ENCODE measurements around the gene PSORS1C1.
"Not testable (repeated sequence)": the region's sequence is repeated elsewhere in the genome, so short reads cannot be mapped to it uniquely, and the experiment has no call there.

Gene PSORS1C1, protein sequence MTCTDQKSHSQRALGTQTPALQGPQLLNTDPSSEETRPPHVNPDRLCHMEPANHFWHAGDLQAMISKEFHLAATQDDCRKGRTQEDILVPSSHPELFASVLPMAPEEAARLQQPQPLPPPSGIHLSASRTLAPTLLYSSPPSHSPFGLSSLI

DNA sequence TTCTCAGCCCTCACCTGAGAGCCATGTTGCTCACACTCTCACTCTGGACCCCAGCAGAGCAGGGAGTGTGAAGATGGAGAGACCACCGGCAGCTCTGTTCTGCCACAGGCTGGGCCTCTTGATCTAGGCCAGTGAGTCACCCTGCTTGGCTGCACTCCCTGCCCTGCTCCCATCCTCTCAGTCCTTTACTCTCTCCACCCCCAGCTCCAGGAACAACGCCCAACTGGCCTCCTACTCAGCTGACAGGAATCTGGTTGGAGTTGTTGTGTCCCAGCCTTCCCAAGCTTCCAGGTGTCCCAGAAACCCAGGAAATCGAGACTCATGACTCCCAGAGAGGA, at the start of gene PSORS1C1:
Gene PSORS1C1, plus strand, starts transcription at position 260 of the 338 bp plus-strand sequence. CDS start 14,833 bp downstream, outside the sequence.
- DNase-seq = no peak

DNA sequence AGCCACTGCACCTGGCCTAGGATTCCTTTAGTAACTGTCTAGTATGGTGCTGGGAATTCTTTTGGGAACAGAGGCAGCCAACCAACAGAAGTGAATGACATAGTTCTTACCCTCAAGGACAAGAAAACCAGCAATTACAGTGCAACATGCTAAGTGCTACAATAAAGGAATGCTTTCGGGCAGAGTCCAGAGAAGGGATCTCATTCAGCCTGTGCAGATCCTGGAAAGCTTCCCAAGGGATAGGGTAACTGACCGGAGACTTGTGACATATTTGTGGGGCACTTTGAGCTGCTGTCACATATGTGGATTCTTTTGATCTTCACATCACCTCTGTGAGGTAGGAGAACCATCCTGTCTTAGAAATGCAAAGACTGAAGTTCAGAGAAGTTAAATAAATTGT, 49.0 kb upstream of the PSORS1C1 start:
- no peak for DNase-seq

DNA sequence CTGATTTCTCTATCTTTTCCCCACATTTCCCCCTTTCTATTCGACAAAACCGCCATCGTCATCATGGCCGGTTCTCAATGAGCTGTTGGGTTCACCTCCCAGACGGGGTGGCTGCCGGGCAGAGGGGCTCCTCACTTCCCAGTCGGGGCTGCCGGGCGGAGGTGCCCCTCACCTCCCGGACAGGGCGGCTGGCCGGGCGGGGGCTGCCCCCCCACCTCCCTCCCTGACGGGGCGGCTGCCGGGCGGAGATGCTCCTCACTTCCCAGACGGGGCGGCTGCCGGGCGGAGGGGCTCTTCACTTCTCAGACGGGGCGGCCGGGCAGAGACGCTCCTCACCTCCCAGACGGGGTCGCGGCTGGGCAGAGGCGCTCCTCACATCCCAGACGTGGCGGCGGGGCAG, 47.6 kb upstream of the PSORS1C1 start:
- DNase-seq = not testable (repeated sequence)

DNA sequence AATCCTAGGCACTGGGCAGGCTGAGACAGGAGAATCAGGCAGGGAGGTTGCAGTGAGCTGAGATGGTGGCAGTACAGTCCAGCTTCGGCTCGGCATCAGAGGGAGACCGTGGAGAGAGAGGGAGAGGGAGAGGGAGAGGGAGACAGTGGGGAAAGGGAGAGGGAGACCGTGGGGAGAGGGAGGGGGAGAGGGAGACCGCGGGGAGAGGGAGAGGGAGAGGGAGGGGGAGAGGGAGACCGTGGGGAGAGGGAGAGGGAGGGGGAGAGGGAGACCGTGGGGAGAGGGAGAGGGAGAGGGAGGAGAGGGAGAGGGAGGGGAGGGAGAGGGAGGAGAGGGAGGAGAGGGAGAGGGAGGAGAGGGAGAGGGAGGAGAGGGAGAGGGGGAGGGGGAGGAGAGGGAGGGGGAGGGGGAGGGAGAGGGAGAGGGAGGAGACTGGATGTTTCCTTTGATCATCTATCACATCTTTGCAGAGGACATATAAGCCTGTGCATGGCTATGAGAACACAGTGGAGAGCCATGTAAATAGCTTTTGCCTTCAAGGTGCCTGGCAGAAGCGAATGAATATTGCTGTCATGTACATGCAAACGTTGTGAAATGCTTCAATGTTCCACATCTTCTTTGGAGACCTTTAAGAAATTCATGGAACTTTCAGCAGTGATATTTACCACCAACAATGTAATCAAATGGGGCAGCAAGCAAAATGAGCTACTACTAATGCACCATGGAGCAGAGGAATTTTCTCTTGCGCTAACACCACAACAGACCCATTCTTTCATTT, 46.5 kb upstream of the PSORS1C1 start:
- not testable (repeated sequence) for DNase-seq

DNA sequence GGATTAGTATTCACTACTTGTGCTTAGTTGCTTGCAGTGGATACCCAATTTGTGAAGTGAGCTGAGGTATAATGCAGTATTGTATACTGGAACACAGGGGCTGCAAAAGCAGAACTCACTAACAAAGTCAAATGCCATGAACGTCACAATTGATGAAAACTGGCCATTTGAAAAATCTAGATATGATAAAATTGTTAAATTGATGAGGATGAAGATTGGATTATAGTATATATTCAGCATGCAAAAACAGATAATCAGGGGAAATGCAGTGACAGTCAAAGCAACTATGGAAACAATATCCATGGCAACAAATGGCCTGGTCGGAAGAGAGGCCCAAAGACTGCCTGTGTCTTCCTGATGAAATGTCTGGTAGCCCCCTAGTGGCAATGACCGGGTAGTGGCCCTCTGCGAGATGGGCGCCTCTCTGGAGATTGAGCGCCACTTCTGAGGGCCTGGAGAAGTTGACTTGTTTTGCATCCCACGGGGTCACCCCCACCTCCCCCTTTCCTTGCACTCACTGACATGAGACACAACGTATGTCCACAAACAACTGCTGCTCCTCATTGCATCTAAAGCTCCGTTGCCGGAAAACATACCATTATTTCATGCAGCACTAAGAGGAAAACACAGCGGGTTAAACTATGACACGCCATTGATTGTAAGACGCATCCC, 45.8 kb upstream of the PSORS1C1 start:
- DNase-seq = peak; percentile 66

DNA sequence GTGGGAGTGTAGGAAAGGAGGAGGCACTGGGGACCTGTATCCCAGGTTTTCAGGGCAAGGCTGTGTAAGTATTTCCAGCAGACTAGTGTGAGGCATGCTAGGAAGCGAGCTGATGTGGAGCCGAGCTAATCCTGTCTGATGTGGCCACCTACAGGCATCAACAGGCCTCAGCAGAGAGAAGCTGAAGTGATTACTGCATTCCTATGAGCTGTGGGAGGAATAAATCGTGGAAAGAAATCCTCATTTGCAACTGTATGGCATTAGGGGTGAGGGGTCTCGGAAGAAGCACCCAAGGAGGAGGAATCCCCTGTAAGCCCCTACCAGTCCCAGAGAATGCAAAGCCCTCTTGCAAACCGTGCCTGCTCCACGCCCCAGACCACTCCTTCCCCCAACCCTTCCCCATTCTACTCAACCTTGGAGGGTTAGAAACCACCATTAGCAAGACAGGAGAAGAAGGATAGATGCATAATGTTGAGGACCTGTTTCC, 43.8 kb upstream of the PSORS1C1 start:
- no peak for DNase-seq

DNA sequence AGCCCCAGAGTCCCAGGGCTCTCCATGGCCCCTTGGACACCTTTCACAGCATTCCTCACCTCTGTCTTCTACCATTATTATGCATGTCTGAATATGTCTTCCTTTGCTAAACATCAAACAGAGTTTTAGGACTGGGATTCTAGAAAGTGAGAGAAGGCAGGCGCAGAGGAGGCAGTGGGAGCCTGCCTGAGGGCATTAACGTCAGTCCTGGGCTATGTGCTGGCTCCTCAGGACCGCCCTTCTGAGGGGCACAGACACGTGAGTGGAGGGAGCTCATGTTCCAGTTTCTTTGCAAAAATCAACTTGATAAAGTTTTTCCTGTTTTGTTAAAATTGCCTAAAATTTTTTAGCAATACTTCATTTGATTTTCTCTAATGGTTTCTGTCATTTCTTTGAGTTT, 40.2 kb upstream of the PSORS1C1 start:
- no peak for DNase-seq

DNA sequence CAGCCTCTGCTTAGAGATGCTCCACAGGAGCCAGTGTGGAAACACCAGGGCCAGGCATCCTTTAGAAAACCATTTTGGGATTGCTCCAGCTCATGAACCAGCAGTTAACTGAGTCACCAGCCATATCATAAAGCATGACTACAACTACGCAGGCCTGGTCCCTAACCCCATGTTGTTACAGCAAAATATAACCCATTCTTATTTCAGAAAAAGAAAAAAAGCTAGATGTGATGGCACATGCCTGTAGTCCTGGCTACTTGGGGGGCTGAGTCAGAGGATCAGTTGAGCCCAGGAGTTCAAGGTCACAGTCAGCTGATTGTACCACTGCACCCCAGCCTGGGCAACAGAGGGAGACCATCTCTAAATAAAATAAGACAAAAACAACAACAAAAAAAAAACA, 39.1 kb upstream of the PSORS1C1 start:
- no peak for DNase-seq

DNA sequence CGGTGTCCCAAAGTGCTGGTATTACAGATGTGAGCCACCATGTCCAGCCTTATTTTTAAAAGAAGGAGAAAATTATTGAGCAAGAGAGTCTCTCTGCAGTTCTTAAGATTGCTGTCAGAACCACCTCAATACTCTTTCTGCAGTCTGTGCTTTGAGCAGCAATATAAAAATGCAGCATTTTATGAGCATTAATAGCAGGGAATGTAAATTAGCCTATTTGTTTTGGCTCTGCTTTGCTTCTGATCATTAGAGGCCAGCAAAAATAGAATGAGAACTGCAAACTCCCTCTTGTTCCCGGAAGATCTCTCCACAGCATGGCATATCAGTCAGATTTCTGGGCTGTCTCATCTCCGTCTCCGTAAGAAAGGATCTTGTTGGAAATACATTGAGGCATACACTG, 38.0 kb upstream of the PSORS1C1 start:
- no peak for DNase-seq

DNA sequence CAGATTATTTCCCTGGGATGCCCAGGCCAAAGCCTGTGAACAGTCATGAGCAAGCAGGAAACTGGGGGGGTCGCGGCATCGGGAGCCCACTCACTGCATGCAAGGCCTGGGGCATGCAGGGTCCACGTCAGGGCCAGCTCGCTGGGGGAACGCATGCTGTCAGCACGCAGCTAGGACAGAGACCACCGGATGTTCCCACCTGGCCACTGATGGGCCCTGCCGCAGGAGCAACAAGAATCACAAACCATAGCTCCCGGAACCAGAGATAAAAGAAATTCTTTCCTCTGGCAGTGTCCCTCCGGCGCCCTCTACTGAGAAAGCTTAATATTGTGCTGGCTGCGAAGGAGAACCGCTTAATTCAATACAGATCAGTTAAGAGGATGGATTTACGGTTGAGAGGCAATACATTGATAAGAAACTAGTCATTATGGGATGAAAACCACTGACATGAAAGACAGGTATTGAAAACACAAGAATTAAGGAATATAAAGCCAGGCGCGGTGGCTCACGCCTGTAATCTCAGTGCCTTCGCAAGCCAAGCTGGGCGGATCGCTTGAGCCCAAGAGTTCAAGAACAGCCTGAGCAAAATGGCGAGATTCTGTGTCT, 34.8 kb upstream of the PSORS1C1 start:
- DNase-seq = peak; percentile 66

DNA sequence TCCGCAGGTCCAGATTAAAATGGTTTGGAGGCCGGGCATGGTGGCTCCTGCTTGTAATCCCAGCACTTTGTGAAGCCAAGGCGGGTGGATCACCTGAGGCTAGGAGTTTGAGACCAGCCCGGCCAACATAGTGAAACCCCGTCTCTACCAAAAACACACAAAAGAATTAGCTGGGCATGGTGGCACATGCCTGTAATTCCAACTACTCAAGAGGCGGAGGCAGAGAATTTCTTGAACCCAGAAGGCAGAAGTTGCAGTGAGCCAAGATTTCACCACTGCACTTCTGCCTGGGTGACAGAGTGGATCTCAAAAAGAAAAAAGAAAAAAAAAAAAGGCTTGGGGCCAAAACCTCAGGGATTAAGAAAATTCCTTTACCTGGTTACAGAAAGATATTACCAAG, 32.7 kb upstream of the PSORS1C1 start:
- DNase-seq = no peak

DNA sequence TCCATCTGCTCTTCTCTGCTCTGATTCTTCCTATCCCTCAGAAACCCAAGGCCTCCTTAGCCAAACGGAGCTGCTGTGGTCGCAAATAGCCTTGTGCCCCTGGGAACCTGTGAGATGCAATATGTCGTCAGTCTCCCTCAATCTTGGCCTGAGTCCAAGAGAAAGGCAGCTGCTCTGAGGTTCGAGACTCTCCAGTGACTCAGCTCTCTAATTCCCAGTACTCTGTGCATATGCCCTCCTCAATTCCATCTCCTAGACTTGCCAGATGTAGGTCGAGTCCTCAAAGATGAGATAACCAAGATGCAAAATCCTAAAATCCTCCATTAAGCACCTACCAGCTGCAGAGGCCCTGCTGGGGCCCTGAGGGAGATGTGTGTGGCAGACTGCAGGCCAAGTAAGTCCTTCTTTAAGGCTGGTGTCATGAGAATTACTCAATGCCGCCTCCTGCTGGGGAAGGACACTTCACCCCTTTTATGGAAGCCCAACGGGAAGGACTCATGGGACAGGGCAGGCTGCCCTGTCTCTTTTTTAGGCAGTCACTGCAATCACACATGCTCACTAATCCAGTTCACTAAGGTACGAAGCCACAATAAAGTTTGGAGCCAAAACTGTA, 30.8 kb upstream of the PSORS1C1 start:
- peak; percentile 45 for DNase-seq

DNA sequence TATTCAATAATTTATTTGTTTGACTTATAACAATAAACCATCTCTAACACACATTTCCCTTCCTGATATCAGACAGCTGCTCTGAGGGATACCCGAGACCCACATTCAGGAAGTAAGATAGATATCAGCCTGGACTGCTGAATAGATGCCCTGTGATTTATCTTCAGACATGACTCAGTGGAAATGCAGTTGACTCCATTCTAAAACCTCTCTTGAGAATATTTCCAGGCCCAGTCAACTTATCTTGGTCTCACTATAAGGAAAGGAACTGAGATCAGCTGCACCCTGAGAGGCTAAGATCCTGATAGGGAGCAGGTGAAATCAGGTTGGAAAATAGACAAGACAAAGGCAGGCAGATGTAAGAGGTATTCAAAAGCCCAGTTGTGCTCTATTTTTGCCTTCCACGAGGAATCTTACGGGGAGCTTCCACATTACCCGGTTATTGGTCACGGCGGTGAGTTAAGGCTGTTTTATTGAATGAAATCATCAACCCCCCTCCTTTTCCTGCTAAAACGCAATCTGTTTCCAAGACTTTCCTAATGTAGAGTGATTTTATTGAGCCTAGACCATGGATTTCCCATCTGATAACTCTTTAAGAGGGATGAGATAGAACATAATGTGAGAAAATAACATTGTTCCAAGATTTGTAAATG, 27.7 kb upstream of the PSORS1C1 start:
- DNase-seq = no peak

DNA sequence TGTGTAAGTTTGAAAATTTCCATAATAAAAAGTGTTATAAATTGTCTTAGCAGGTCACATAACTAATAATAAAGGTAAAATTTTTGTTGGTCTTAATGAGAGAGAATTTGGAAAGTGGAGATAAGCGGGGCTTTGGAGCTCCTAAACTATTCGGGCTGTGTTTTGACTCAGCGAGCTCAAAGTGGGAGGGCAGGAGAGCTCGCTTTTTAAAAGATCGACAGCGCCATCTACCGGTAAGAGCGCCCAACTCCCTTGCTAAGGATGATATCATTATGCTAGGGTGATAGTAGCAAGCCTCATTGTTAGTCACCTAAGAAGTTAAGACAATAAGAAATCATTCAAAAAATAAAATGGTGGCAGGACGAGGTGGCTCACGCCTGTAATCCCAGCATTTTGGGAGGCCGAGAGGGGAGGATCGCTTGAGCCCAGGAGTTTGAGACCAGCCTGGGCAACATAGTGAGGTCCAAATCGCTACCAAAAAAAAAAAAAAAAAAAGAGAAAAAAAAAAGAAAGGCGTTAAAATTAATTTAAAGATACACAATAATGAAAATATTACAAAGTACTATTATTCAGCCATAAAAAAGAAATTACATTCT, 27.0 kb upstream of the PSORS1C1 start:
- DNase-seq = peak; percentile 90

DNA sequence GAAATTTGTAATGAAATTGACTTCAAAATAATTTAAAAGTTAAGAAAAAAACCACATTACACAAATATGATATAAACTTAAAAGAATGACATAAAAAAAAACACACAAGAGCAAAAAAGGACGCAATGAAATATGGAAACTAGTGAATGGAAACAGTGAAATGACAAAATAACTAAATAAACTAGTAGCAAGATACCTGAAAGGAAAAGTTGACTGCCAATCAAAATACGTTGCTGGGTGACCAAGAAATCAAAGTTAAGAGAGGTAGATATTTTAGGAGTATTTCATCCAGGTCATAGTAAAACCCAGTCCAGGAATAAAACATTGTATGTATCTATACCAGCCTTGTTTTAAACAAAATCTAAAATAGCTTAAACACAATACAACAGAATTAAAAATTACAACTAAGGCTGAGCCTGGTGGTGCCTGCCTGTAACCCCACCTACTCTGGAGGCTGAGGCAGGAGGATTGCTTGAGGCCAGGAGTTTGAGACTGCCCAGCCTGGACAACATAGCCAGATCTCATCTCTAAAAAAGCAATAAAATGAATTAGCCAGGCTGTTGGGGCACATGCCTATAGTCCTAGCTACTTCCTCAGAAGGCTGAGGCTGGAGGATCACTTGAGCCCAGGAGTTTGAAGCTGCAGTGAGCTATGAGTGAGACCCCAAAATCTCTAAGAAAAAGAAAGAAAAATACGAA, 24.2 kb upstream of the PSORS1C1 start:
- DNase-seq = no peak

DNA sequence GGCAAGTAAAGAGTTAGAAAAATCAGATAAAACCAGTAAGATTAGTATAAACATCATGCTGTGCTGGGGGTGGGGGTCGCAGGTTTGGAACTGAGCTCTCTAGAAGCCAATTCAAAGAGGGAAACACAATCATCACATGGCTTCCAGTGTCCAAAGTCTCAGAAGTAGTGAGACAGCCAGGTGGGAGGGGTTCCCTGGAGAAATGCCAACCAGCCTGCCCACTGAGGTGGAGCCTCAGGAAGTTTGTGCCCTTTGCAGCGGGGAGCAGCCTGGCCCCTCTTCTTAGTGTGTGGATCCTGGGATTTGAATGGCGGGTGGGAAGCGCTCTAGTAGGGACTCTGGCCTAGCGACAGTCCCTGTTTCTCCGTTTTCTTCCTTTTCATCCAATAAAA, 23.6 kb upstream of the PSORS1C1 start:
- DNase-seq = no peak

DNA sequence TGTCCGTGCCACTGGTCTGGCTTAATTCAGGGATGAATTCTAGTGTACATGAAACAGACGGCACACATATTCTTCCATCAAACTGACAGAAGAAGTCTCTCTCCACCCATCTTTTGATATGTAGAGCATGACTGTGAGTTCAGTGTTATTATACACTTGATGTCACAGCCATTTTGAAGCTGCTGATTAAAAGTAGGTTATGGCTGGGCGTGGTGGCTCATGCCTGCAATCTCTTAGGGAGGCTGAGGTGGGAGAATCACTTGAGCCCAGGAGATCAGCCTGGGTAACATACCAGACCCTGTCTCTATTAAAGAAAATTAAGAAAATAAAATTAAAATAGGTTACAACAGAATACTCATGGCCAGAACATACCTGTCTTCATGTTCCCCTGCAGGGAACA, 22.9 kb upstream of the PSORS1C1 start:
- DNase-seq = no peak

DNA sequence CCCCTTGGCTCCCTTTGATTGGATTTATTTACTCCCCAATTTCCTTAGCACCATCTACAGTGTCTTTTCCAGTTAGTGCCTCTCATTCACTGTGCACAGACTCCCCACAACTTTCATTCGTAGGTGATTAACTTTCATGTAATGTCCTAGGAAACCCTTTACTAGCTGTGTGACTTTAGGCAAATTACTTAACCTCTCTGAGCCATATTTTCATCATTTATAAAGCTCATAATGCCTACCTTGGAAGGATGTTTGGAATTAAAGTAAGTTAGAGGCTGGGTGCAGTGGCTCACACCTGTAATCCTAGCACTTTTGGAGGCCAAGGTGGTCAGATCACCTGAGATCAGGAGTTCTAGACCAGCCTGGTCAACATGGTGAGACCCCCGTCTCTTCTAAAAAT, 22.4 kb upstream of the PSORS1C1 start:
- DNase-seq = no peak

DNA sequence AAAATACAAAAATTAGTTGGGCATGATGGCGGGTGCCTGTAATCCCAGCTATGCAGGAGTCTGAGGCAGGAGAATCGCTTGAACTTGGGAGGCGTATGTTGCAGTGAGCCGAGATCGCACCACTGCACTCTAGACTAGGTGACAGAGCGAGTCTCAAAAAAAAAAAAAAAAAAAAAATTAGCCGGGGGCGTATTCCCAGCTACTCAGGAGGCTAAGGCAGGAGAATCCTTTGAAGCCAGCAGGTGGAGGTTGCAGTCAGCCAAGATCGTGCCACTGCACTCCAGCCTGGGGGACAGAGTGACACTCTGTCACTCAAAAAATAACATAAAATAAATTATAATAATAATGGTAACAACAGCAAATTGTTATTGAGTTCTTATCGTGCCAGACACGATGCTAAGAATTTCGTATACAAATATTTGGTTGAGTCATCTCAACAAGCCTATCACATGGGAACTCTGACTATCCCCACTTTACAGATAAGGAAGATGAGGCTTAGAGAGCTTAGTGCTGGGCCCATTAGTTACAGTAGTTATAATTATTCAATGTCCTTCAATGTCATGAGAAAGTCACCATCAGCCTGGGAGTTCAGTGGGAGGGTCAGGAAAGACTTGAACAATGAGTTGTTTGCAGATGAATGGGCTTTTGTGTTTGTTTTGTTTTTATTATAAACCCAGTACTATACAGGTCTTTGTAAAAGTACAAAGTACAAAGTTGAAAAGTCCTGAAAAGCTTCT, 21.7 kb upstream of the PSORS1C1 start:
- no peak for DNase-seq

DNA sequence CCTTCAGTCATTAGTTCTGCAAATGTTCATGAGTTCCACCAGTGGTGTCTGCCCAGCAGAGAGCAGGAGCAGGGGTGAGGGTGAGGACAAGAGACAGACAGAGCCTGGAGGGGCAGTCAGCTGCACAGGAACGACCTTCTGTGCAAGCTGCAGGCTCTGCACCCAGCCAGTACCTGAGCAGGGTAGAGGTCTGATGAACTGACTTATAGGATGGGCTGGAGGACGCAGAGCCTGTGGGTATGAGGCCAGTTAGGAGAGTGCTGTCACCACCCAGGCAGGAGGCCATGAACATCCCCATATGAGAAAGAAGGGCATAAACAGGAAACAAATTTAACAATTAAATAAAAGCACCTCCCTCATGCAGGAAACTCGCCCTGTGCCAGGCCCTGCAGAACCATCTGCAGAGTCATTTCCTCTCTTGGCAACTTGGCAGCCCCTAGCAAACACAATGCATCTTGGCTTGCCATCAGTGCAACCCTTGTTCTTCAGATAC, 20.2 kb upstream of the PSORS1C1 start:
- peak; percentile 18 for DNase-seq

DNA sequence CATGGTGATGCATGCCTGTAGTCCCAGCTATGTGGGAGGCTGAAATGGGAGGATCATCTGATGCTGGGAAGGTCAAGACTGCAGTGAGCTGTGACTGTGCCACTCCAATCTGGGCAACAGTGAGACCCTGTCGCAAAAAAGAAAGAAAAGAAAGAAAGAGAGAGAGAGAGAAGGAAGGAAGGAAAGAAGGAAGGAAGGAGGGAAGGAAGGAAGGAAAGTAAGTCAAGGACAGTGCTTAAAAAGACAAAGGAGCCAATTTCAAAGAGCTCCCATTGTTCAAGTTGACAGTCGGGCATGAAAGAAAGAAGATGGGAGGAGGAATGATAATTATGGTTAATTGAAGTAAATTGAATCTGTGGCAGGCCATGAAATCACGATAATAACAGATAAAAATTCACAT, 18.4 kb upstream of the PSORS1C1 start:
- no peak for DNase-seq

Data from stimulated activated CD4-positive, alpha-beta T cell treated with anti-CD3 and anti-CD28 coated beads, Interleukin-4, amount 100 ng/mL, for 1 hour (primary cell).